Measurements from ENCODE around the gene AOPEP. TPM values are rescaled to one million over a fixed set of nuclear protein-coding genes. Genes with fewer than 3 reads are reported as not detected.

Gene AOPEP
- total and polyA plus RNA-seq, 9 of the 15 experiments (the other 6 are each of a cell fraction or from before 2014, with no cell fraction given) = 4.5 to 19.3 (median 13.5) TPM

GRCh38 chr9:94950579-94951323, 224.3 kb downstream of the AOPEP start:
- no peaks in the 10 kb centered on the region for H3K9me1 ChIP-seq (ENCODE audit: control insufficient read depth, insufficient read depth, low read length)
- H3K4me1 ChIP-seq (replicated peaks in 1 of 2; ENCODE audit: control insufficient read depth in 2 of 2, insufficient read depth in 2 of 2, low read length in 2 of 2) = peaks cover 0 to 2% of the 10 kb centered on the region in 2 experiments; a peak in 1 of 5 replicates
- in situ Hi-C loops (cut with MboI) (no loop called here), intact Hi-C loops (cut with micrococcal nuclease) (no loop called here)
- no peak overlapping the region for H3K4me3 ChIP-seq
- CTCF ChIA-PET (ENCODE audit: low intra/inter-chr PET ratio) = no interaction called here
- 0 out of 5 replicates have a peak, but pooled peaks cover 0 to 3% of the 10 kb centered on the region in 2 experiments for H3K27me3 ChIP-seq (ENCODE audit: control insufficient read depth in 2 of 2, insufficient read depth in 2 of 2, low read length in 2 of 2)
- H3K9ac ChIP-seq (ENCODE audit: insufficient read depth in 1 of 2, low read depth in 2 of 2, low read length in 2 of 2) = no peak overlapping the region
- no peak for FAIRE-seq
- no peaks in the 10 kb centered on the region for H3K9me3 ChIP-seq (replicated peaks; ENCODE audit: control insufficient read depth, insufficient read depth, low read depth, low read length)
- no peak for ATAC-seq
- H3K4me2 ChIP-seq (ENCODE audit: insufficient read depth, low read length) = no peak overlapping the region
- no peak overlapping the region for H3K27ac ChIP-seq (ENCODE audit: extremely low read depth, low read depth, low read length)
- no peaks in the 10 kb centered on the region; the same call in 1 of the 2 replicates for H4K20me1 ChIP-seq (replicated peaks; ENCODE audit: control insufficient read depth, insufficient read depth, low read length)
- DNase-seq (ENCODE audit: extremely low read depth in 1 of 4, low spot score in 3 of 4) = no peak
- 19% methylated on average over 7 of the region's 7 CpGs for WGBS (ENCODE audit: insufficient coverage, low coverage, missing lambda C conversion rate)
- POLR2A ChIA-PET = interaction anchor here (1.1 to 1.3 kb wide), 2 partner anchors 13 to 17 kb away, joined by 3 read pairs; no protein-coding TSS in a partner anchor
- no TSS peak for BruUV-seq (replicated peaks)
- no peak overlapping the region for H2AFZ ChIP-seq (ENCODE audit: low read depth, low read length)
- H3K36me3 ChIP-seq (ENCODE audit: control insufficient read depth, insufficient read depth, low read length) = no peaks in the 10 kb centered on the region
- no peaks in the 10 kb centered on the region for H3K79me2 ChIP-seq (ENCODE audit: control insufficient read depth, insufficient read depth, low read length)
- TF ChIP-seq GTF2F1 (IDR thresholded peaks at IDR 0.05; ENCODE audit: low read depth, low read length) (no peak), CREB1 (IDR thresholded peaks at IDR 0.05) (no peak), CREB1 (CRISPR knock-in tag; IDR thresholded peaks at IDR 0.05) (no peak), ZNF655 (CRISPR knock-in tag; IDR thresholded peaks at IDR 0.05) (no peak), MNT (conservative IDR thresholded peaks at IDR 0.05) (no peak), SRSF7 (optimal IDR thresholded peaks at IDR 0.05; ENCODE audit: low read depth, low read length) (no peak), MCM3 (IDR thresholded peaks at IDR 0.05) (no peak), HDAC6 (IDR thresholded peaks at IDR 0.05; ENCODE audit: low read depth, low read length) (no peak), ZNF740 (CRISPR knock-in tag; IDR thresholded peaks at IDR 0.05) (no peak), ZNF740 (tag; IDR thresholded peaks at IDR 0.05) (no peak), EHMT2 (IDR thresholded peaks at IDR 0.05) (no peak), ATF1 (CRISPR knock-in tag; IDR thresholded peaks at IDR 0.05) (no peak), ATF1 (tag; IDR thresholded peaks at IDR 0.05) (no peak), CSDE1 (IDR thresholded peaks at IDR 0.05) (no peak), MYNN (IDR thresholded peaks at IDR 0.05) (no peak), MYNN (CRISPR knock-in tag; IDR thresholded peaks at IDR 0.05) (no peak), ZFPM2 (CRISPR knock-in tag; IDR thresholded peaks at IDR 0.05) (no peak), SREBF1 (IDR thresholded peaks at IDR 0.05; ENCODE audit: borderline replicate concordance, low read depth, low read length) (no peak), POLR2H (tag; IDR thresholded peaks at IDR 0.05; ENCODE audit: low read depth) (no peak), PHF21A (IDR thresholded peaks at IDR 0.05; ENCODE audit: borderline replicate concordance, low read depth) (no peak), ETV1 (tag; conservative IDR thresholded peaks at IDR 0.05; ENCODE audit: low read depth) (no peak)

Data from K562 (cell line).